ENCODE data around the gene PRAME. TPM values are rescaled to one million over a fixed set of nuclear protein-coding genes. Genes with fewer than 3 reads are reported as not detected.

Gene PRAME
- total and polyA plus RNA-seq, 10 of the 15 experiments (the other 5 are each of a cell fraction or from before 2014, with no cell fraction given) = 0.40 to 2.5 (median 0.65) TPM

- Histone ChIP-seq H3K27me3 (replicated peaks in 1 of 2; ENCODE audit: control insufficient read depth in 2 of 2, insufficient read depth in 2 of 2, low read length in 1 of 2) (no peaks in the 10 kb centered on the region), H3K4me1 (ENCODE audit: control insufficient read depth, insufficient read depth, low read length) (no peaks in the 10 kb centered on the region), H3K9ac (ENCODE audit: control insufficient read depth, insufficient read depth, low read length) (no peak overlapping the region), H4K20me1 (ENCODE audit: control insufficient read depth, insufficient read depth) (no peaks in the 10 kb centered on the region), H3K4me2 (ENCODE audit: control insufficient read depth, insufficient read depth) (no peak overlapping the region), H3K4me3 (no peak overlapping the region), H3K79me2 (ENCODE audit: control insufficient read depth, insufficient read depth, low read length) (no peaks in the 10 kb centered on the region), H3K36me3 (ENCODE audit: control insufficient read depth in 2 of 2, insufficient read depth in 2 of 2, low read length in 1 of 2) (no peaks in the 10 kb centered on the region), H2AFZ (ENCODE audit: control insufficient read depth, low read depth, low read length) (no peak overlapping the region), H3K9me3 (replicated peaks; ENCODE audit: control insufficient read depth, insufficient read depth, low read length) (no peaks in the 10 kb centered on the region), H3K27ac (ENCODE audit: control insufficient read depth, insufficient read depth) (no peak overlapping the region)
- intact Hi-C loops (cut with micrococcal nuclease; ENCODE audit: unreplicated experiment) = no loop called here
- DNase-seq (ENCODE audit: low read depth, low spot score) = no peak
- no peak for TF ChIP-seq YY1 (IDR thresholded peaks at IDR 0.05; ENCODE audit: low read depth, low read length)
- TF ChIP-seq USF1 (IDR thresholded peaks at IDR 0.05; ENCODE audit: borderline replicate concordance, extremely low read length, insufficient read depth, low read depth, low read length) = no peak
- TF ChIP-seq ATF7 (IDR thresholded peaks at IDR 0.05; ENCODE audit: low read depth) = no peak
- TF ChIP-seq BRCA1 (IDR thresholded peaks at IDR 0.05; ENCODE audit: low read depth, low read length) = no peak
- ChIA-PET SMC1A (ENCODE audit: uncharacterized antibody, unreplicated experiment) (no interaction called here), RAD21 (ENCODE audit: unreplicated experiment) (no interaction called here), CTCF (interaction anchor here (0.7 kb wide), 1 partner anchor 58 kb away, joined by 3 read pairs; no protein-coding TSS in a partner anchor), POLR2A (no interaction called here)
- no peak for FAIRE-seq
- WGBS (ENCODE audit: insufficient coverage, insufficient replicate concordance, low lambda C conversion rate, missing lambda C conversion rate) = 57% methylated on average over 6 of the region's 6 CpGs
- no TSS peak for BruUV-seq (replicated peaks)
- in situ Hi-C loops (cut with MboI) = no loop called here
- no peak for ATAC-seq
These were observed 22.6 kb downstream of the PRAME start for GRCh38 chr22:22536515-22536914.

- ChIA-PET RAD21 (ENCODE audit: unreplicated experiment) (no interaction called here), POLR2A (no interaction called here), SMC1A (ENCODE audit: uncharacterized antibody, unreplicated experiment) (no interaction called here), CTCF (interaction anchor here (0.7 kb wide), 1 partner anchor 57 kb away, joined by 3 read pairs; no protein-coding TSS in a partner anchor)
- DNase-seq (ENCODE audit: low read depth, low spot score) (no peak), ATAC-seq (no peak), FAIRE-seq (no peak)
- no peak for TF ChIP-seq ELK1 (IDR thresholded peaks at IDR 0.05; ENCODE audit: low read depth, low read length)
- no peak for TF ChIP-seq ZZZ3 (IDR thresholded peaks at IDR 0.05; ENCODE audit: control insufficient read depth, insufficient read length, low read depth)
- no peak for TF ChIP-seq RAD21 (IDR thresholded peaks at IDR 0.05; ENCODE audit: insufficient read depth, low read depth, low read length)
- no peak for TF ChIP-seq PAX8 (IDR thresholded peaks at IDR 0.05)
- no peak for TF ChIP-seq SMARCA5 (IDR thresholded peaks at IDR 0.05)
- TF ChIP-seq SUPT20H (IDR thresholded peaks at IDR 0.05; ENCODE audit: borderline replicate concordance, control insufficient read depth, low read depth, low read length) = no peak
- TF ChIP-seq MEF2B (IDR thresholded peaks at IDR 0.05; ENCODE audit: partially characterized antibody, poor library complexity, severe bottlenecking) = no peak
- TF ChIP-seq ZBED1 (IDR thresholded peaks at IDR 0.05; ENCODE audit: borderline replicate concordance) = no peak
- TF ChIP-seq IKZF1 (conservative IDR thresholded peaks at IDR 0.05) = no peak
- TF ChIP-seq MYB (IDR thresholded peaks at IDR 0.05; ENCODE audit: borderline replicate concordance, low read depth, low read length) = no peak
- no peak for TF ChIP-seq FOXK2 (IDR thresholded peaks at IDR 0.05)
- no peak for TF ChIP-seq SP1 (IDR thresholded peaks at IDR 0.05; ENCODE audit: low read depth, low read length)
- in situ Hi-C loops (cut with MboI) (no loop called here), intact Hi-C loops (cut with micrococcal nuclease; ENCODE audit: unreplicated experiment) (no loop called here)
- no peak overlapping the region for H3K27ac ChIP-seq (ENCODE audit: control insufficient read depth, insufficient read depth)
- no peaks in the 10 kb centered on the region for H3K27me3 ChIP-seq (replicated peaks in 1 of 2; ENCODE audit: control insufficient read depth in 2 of 2, insufficient read depth in 2 of 2, low read length in 1 of 2)
- 27% methylated on average over 3 of the region's 3 CpGs for WGBS (ENCODE audit: insufficient coverage, insufficient replicate concordance, low lambda C conversion rate, missing lambda C conversion rate)
- BruUV-seq (replicated peaks) = no TSS peak
- H3K36me3 ChIP-seq (ENCODE audit: control insufficient read depth in 2 of 2, insufficient read depth in 2 of 2, low read length in 1 of 2) = no peaks in the 10 kb centered on the region
- no peaks in the 10 kb centered on the region for H3K4me1 ChIP-seq (ENCODE audit: control insufficient read depth, insufficient read depth, low read length)
- no peak overlapping the region for H3K4me2 ChIP-seq (ENCODE audit: control insufficient read depth, insufficient read depth)
- no peak overlapping the region for H3K4me3 ChIP-seq
- no peaks in the 10 kb centered on the region for H3K79me2 ChIP-seq (ENCODE audit: control insufficient read depth, insufficient read depth, low read length)
- no peak overlapping the region for H2AFZ ChIP-seq (ENCODE audit: control insufficient read depth, low read depth, low read length)
- no peak overlapping the region for H3K9ac ChIP-seq (ENCODE audit: control insufficient read depth, insufficient read depth, low read length)
- no peaks in the 10 kb centered on the region for H4K20me1 ChIP-seq (ENCODE audit: control insufficient read depth, insufficient read depth)
- H3K9me3 ChIP-seq (replicated peaks; ENCODE audit: control insufficient read depth, insufficient read depth, low read length) = no peaks in the 10 kb centered on the region
These were observed 23.4 kb downstream of the PRAME start for GRCh38 chr22:22535662-22536061.

Data from GM12878 (cell line).